NCI-H1436 (cell line): ENCODE measurements around the gene B4GALNT4.
"Not testable (repeated sequence)": the region's sequence is repeated elsewhere in the genome, so short reads cannot be mapped to it uniquely, and the experiment has no call there.

Experiments used
- DNase-seq: peaks from one replicate; lab custom pipeline; 2025; lab: John Stamatoyannopoulos, UW

The B4GALNT4 gene

DNA sequence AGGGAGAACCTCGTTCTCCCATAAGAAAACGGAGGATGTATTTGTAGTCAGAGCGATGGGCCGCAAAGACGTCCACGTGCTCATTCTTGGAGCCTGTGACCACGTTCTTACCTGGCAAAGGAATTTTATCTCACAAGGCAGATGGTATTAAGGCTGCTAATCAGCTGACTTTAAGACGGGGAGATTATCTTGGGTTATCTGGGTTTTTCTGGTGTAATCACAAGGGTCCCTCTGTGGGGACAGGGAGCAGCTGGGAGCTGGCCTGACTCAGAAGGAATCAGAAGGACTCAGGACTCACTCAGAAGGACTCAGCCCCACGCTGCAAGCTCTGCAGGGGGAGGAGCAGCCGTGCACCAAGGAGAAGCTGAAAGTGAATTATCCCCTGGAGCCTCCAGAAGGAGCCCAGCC lies 53.0 kb downstream of the B4GALNT4 start:
- no peak for DNase-seq

- no peak for DNase-seq
Measured at GRCh38 chr11:424232-424631, 54.9 kb downstream of the B4GALNT4 start.

GRCh38 chr11:424766-425165 lies 55.5 kb downstream of the B4GALNT4 start:
- not testable (repeated sequence) for DNase-seq

DNA sequence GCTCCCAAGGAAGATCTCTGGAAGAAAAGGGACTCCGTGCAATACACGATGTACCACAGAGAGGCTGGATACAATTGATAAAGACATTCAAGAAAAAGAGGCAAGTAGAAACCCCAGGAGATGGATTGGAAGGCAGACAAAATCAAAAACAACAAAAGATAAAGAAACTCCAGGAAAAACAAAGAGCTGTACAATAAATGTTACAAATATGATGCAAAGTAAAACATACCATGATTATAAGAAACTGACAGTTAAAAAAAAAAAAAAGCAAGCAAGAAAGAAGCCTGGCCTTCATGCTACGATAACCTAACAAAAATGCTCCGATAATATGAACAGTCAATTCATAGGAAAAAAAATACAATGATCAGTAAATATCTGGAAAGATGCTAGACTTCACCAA lies 56.0 kb downstream of the B4GALNT4 start:
- DNase-seq: no peak

GRCh38 chr11:426851-427250 lies 57.6 kb downstream of the B4GALNT4 start:
- DNase-seq: no peak

GRCh38 chr11:428295-428694 lies 59.0 kb downstream of the B4GALNT4 start:
- no peak for DNase-seq

DNA sequence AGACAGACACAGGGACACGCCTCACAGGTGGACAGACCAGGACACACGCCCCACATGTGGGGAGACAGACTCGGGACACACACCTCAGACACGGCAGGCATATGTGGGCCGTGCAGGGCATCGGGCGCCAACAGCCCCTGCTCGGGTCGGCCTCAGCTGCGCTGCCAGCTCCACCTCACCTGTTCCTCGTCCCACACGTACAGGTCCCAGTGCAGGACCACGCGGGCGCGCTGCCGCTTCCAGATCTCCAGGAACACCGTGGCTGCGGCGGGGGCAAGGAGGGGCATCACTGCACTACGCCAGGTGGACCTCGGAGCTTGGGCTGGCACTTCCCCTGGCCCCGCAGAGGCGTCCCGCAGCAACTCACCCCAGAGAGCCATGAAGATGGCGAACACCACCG lies 60.1 kb downstream of the B4GALNT4 start:
- no peak for DNase-seq

GRCh38 chr11:429931-430456 lies 60.7 kb downstream of the B4GALNT4 start:
- no peak for DNase-seq
